Fibroblast of skin of back (primary cell): ENCODE measurements around the gene MAF.

Source experiments
- DNase-seq: peaks from one replicate; pipeline ENCODE4 v3.0.0-alpha.2; 2013

The MAF gene

GRCh38 chr16:79587296-79587695, 13.2 kb downstream of the MAF start:
- DNase-seq = no peak

GRCh38 chr16:79582789-79583188, 17.7 kb downstream of the MAF start:
- DNase-seq = no peak

GRCh38 chr16:79580453-79581191, 19.9 kb downstream of the MAF start:
- no peak for DNase-seq

- DNase-seq = no peak
Measured at GRCh38 chr16:79576602-79577001, 23.9 kb downstream of the MAF start.

- DNase-seq = no peak
Measured at GRCh38 chr16:79573884-79574283, 26.7 kb downstream of the MAF start.

- DNase-seq = no peak
Measured at GRCh38 chr16:79573071-79573470, 27.5 kb downstream of the MAF start.

GRCh38 chr16:79571903-79572535, 28.5 kb downstream of the MAF start:
- no peak for DNase-seq

- peak; percentile 6 for DNase-seq
Measured at GRCh38 chr16:79571065-79571902, 29.3 kb downstream of the MAF start.

GRCh38 chr16:79564671-79565107, 35.8 kb downstream of the MAF start:
- DNase-seq = no peak

- DNase-seq = no peak
Measured at GRCh38 chr16:79563921-79564320, 36.6 kb downstream of the MAF start.

- DNase-seq = no peak
Measured at GRCh38 chr16:79562166-79562823, 38.2 kb downstream of the MAF start.

GRCh38 chr16:79561729-79562128, 38.8 kb downstream of the MAF start:
- no peak for DNase-seq

- DNase-seq = no peak
Measured at GRCh38 chr16:79560923-79561322, 39.6 kb downstream of the MAF start.

- no peak for DNase-seq
Measured at GRCh38 chr16:79560318-79560717, 40.2 kb downstream of the MAF start.

GRCh38 chr16:79559532-79559931, 41.0 kb downstream of the MAF start:
- DNase-seq = no peak

GRCh38 chr16:79557421-79557820, 43.1 kb downstream of the MAF start:
- DNase-seq = no peak

- no peak for DNase-seq
Measured at GRCh38 chr16:79554912-79555311, 45.6 kb downstream of the MAF start.

GRCh38 chr16:79550373-79550772, 50.2 kb downstream of the MAF start:
- DNase-seq = no peak

GRCh38 chr16:79547085-79547484, 53.5 kb downstream of the MAF start:
- DNase-seq = no peak
